H1 (cell line): Measurements from ENCODE around the gene TRAPPC11. TPM values are rescaled to one million over a fixed set of nuclear protein-coding genes. Genes with fewer than 3 reads are reported as not detected.

Experiments used
- CHD7 ChIP-seq: fragments of 300-600 bp; sonication (generic); IDR thresholded peaks from 2 replicates; pipeline ENCODE4 v1.7.1; 2012; ENCODE audit warnings: low read length, moderate library complexity, mild to moderate bottlenecking, inconsistent platforms; ENCODE audit not compliant: insufficient replicate concordance
- polyA plus RNA-seq, 7 experiments: library from polyadenylated mRNA; depleted of rRNA in 3 of 7; stranded (reverse) in 5 of 7; unstranded in 2 of 7; fragments of >200 nt in 5 of 7; fragments of 200-250 nt in 2 of 7; gene quantifications; 1 replicate in 5 of 7; 2 replicates in 1 of 7; 4 replicates in 1 of 7; pipeline versions ENCODE4 v1.2.1 to v1.2.3, GENCODE V29; 2011 to 2013; ENCODE audit warnings: missing spikeins in 2 of 7, mixed read lengths in 2 of 7
- total RNA-seq: library from RNA; stranded (reverse); fragmentation: NEBNext Ultra II Directional; extraction: Animal tissue kit (Norgen Biotek cat#: 25700); gene quantifications from 2 replicates; pipeline ENCODE4 v1.2.1, GENCODE V29; 2021

Gene TRAPPC11
- total and polyA plus RNA-seq, 2 of the 8 experiments (the other 6 are each of a cell fraction or from before 2014, with no cell fraction given): 19.2 to 25.9 TPM

GRCh38 chr4:183612329-183613250, 46.5 kb upstream of the TRAPPC11 start (continued):
- TF ChIP-seq CHD7: no peak
- TF ChIP-seq, all 59 proteins: peak for 0
